SK-N-SH (cell line): ENCODE results near the gene RABGGTB.

Experiments used
- EP300 ChIP-seq, 2 experiments: IDR thresholded peaks; 2 replicates each; pipeline versions ENCODE4 v1.4.0 to v1.6.1; 2012; ENCODE audit warnings: borderline replicate concordance in 1 of 2, low read depth in 1 of 2, low read length in 1 of 2
- GATA2 ChIP-seq: sonication (generic); formaldehyde crosslinking; IDR thresholded peaks from 2 replicates; pipeline ENCODE4 v1.5.0; 2020; ENCODE audit warnings: mild to moderate bottlenecking, missing genetic modification reagents
- MEF2A ChIP-seq: IDR thresholded peaks from 2 replicates; pipeline ENCODE4 v1.4.0; 2012; ENCODE audit warnings: low read depth, borderline replicate concordance
- RAD21 ChIP-seq: IDR thresholded peaks from 2 replicates; pipeline ENCODE4 v1.6.1; 2012; ENCODE audit warnings: mild to moderate bottlenecking, low read length
- SIN3A ChIP-seq: IDR thresholded peaks from 2 replicates; pipeline ENCODE4 v1.6.1; 2012; ENCODE audit warnings: low read depth, mild to moderate bottlenecking, low read length, moderate library complexity, borderline replicate concordance
- SMC3 ChIP-seq: IDR thresholded peaks from 2 replicates; pipeline ENCODE4 v1.6.1; 2012; ENCODE audit warnings: low read depth, low read length, improper control_type of control experiment
- TAF1 ChIP-seq: IDR thresholded peaks from 2 replicates; pipeline ENCODE4 v1.6.1; 2012; ENCODE audit warnings: low read depth, mild to moderate bottlenecking, low read length, moderate library complexity, borderline replicate concordance
- TEAD4 ChIP-seq: IDR thresholded peaks from 2 replicates; pipeline ENCODE4 v1.4.0; 2012; ENCODE audit warnings: mild to moderate bottlenecking, borderline replicate concordance; ENCODE audit not compliant: insufficient read depth
- TF ChIP-seq, protein P1 (sequence below): fragments of 200-600 bp; sonication (generic); IDR thresholded peaks from 2 replicates; pipeline ENCODE4 v1.6.1; 2017; ENCODE audit warnings: antibody characterized with exemption, mild to moderate bottlenecking, moderate library complexity
- TF ChIP-seq, protein P2 (sequence below): fragments of 150-350 bp; IDR thresholded peaks from 2 replicates; pipeline ENCODE4 v1.6.1; 2017; ENCODE audit warnings: antibody characterized with exemption, low read length, low read depth, borderline replicate concordance

DNA sequence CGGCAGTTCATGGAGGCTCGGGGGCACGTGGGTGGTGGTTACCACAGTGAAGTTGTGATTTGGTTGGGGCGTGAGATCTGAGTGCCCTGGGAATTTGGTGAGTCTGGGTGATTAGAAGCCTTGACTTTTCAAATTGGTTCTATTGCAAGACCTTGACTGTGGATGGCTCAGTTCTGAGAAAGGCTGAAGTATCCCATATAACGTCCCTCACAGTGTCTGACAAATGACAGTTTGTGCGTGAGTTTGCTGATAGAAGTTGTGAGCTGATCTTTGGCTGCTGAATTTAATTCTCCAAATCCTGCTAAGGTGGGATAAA is 11.2 kb downstream of the RABGGTB start:
- no peak for TF ChIP-seq TAF1
- no peak for TF ChIP-seq RAD21
- no peak for TF ChIP-seq SMC3
- TF ChIP-seq, protein P1, sequence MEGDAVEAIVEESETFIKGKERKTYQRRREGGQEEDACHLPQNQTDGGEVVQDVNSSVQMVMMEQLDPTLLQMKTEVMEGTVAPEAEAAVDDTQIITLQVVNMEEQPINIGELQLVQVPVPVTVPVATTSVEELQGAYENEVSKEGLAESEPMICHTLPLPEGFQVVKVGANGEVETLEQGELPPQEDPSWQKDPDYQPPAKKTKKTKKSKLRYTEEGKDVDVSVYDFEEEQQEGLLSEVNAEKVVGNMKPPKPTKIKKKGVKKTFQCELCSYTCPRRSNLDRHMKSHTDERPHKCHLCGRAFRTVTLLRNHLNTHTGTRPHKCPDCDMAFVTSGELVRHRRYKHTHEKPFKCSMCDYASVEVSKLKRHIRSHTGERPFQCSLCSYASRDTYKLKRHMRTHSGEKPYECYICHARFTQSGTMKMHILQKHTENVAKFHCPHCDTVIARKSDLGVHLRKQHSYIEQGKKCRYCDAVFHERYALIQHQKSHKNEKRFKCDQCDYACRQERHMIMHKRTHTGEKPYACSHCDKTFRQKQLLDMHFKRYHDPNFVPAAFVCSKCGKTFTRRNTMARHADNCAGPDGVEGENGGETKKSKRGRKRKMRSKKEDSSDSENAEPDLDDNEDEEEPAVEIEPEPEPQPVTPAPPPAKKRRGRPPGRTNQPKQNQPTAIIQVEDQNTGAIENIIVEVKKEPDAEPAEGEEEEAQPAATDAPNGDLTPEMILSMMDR, result no peak
- TF ChIP-seq SIN3A, result no peak
- TF ChIP-seq GATA2 (CRISPR knock-in tag), result no peak
- no peak for TF ChIP-seq TEAD4
- TF ChIP-seq MEF2A, result no peak
- TF ChIP-seq, protein P2, sequence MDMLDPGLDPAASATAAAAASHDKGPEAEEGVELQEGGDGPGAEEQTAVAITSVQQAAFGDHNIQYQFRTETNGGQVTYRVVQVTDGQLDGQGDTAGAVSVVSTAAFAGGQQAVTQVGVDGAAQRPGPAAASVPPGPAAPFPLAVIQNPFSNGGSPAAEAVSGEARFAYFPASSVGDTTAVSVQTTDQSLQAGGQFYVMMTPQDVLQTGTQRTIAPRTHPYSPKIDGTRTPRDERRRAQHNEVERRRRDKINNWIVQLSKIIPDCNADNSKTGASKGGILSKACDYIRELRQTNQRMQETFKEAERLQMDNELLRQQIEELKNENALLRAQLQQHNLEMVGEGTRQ, result no peak
- TF ChIP-seq EP300 (IDR thresholded peaks at IDR 0.05; ENCODE audit: borderline replicate concordance in 1 of 2, low read depth in 1 of 2, low read length in 1 of 2), result no peak
